SHP77 treated with DMSO at 0.1 percent for 48 hours (cell line): Measurements from ENCODE around the gene RAP1A.
"Not testable (repeated sequence)": the region's sequence is repeated elsewhere in the genome, so short reads cannot be mapped to it uniquely, and the experiment has no call there.

Source experiments
- DNase-seq: peaks from one replicate; lab custom pipeline; 2025; lab: John Stamatoyannopoulos, UW

Gene RAP1A

DNA sequence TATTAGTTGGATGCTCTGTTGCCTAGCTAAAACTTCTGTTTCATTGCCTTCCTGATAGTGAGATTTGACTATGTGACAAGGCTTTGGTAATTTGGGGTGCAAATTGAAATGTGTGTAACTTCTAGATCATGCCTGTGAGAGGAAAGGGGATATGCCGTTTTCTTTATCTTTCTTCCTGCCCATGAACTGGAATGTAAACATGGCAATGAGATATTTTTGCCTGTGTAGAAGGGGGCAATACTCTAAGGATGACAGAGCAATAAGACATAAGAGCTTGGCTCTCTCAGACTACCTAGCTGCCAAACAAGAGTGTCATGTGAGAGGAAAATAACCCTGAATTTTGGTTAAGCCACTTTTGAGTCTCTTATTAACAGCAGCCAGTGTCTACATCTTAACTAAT lies 49.7 kb downstream of the RAP1A start:
- no peak for DNase-seq

DNA sequence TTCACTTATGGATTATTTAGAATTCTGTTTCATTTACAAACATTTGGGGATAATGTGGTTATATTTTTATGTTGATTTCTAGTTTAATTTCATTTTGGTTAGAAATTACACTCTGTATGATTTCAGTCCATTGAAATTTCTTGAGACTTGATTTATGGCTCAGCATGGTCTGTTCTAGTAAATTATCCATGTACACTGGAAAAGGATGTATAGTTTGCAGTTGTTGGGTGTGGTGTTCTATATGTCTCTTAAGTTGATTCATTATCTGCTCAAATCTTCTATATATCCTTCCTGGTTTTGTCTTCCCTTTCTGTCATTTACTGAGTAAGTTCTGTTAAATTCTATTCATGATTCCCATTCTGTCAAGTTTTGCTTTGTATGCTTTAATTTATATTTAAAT lies 52.3 kb downstream of the RAP1A start:
- no peak for DNase-seq

DNA sequence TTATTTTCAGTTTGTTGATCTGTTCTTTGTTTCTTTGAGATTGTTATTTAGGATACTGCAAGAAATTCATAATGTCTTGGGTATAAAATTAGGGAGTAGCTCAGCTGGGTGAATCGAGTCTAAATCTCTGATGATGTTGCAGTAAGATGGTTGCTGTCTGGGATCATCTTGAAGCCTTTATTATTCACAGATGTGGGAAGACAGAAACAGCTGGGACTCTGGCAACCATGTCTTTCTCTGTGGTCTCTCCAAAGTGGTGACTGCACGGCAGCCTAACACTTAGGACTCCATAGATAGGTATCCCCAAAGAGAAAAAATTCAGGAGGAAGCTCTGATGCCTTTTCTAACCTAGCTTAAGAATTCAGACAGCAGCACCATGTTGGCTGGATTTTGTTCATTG lies 52.7 kb downstream of the RAP1A start:
- DNase-seq: no peak

DNA sequence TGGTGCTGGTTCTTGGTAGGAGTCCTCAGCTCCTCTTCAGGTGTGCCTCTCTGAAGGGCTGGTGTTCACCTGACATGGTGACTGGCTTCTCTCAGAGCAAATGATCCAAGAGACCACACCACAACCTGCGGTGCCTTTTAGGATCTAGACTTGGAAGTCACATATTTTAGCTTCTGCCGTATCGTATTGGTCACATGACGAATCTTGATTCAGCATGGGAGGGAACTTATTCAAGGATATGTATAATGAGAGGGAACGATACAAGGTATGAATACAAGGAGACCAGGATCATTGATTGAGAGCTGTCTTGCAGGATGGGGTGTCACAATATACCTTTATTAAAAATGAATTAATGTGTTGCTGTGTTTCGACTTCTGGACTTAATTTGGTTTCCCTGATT lies 58.0 kb downstream of the RAP1A start:
- no peak for DNase-seq

DNA sequence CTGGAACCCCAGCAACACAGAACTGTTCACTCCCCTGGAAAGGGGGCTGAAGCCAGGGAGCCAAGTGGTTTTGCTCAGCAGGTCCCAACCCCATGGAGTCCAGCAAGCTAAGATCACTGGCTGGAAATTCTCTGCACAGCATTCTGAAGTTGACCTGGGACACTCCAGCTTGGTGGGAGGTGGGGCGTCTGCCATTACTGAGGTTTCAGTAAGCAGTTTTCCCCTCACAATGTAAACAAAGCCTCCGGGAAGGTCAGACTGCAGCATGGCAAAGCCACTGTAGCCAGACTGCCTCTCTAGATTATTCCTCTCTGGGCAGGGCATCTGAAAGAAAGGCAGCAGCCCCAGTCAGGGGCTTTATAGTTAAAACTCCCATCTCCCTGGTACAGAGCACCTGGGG lies 60.0 kb downstream of the RAP1A start:
- DNase-seq: no peak

DNA sequence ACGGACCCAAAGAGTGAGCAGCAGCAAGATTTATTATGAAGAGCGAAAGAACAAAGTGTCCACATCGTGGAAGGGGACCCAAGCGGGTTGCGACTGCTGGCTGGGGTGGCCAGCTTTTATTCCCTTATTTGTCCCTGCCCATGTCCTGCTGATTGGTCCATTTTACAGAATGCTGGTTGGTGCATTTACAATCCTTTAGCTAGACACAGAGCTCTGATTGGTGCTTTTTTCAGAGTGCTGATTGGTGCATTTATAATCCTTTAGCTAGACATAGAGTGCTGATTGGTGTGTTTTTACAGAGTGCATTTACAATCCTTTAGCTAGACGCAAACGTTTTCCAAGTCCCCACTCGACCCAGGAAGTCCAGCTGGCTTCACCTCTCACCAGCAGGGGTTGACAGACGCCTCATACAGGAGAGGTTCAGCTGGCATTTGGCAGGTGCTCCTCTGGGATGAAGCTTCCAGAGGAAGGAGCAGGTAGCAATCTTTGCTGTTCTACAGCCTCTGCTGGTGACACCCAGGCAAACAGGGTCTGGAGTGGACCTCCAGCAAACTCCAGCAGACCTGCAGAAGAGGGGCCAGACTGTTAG lies 60.7 kb downstream of the RAP1A start:
- DNase-seq: not testable (repeated sequence)

DNA sequence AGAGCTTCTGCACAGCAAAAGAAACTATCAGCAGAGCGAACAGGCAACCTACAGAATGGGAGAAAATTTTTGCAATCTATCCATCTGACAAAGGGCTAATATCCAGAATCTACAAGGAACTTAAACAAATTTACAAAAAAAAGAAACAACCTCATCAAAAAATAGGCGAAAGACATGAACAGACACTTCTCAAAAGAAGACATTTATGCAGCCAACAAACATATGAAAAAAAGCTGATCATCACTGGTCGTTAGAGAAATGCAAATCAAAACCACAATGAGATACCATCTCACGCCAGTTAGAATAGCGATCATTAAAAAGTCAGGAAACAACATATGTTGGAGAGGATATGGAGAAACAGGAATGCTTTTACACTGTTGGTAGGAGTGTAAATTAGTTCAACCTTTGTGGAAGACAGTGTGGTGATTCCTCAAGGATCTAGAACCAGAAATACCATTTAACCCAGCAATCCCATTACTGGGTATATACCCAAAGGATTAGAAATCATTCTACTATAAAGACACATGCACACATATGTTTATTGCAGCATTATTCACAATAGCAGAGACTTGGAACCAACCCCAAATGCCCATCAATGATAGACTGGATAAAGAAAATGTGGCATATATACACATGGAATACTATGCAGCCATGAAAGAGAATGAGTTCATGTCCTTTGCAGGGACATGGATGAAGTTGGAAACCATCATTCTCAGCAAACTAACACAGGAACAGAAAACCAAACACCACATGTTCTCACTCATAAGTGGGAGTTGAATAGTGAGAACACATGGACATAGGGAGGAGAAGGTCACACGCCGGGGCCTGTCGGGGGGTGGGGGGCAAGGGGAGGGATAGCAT lies 65.9 kb downstream of the RAP1A start:
- DNase-seq: not testable (repeated sequence)

DNA sequence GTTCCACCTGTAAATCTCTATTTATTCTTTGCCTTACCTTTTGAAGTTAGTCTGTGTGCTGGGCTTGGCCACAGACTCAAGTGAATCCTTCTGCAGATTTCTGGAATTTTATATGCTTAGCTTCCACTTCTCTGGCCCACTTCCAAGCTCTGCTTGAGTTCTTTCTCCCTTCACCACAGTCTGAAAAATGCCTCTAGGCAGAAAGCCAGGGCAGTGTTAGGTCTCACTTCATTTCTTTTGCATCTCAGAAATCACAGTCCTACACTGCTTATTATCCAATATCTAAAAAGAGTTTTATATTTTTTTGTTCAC lies 70.7 kb downstream of the RAP1A start:
- DNase-seq: no peak

DNA sequence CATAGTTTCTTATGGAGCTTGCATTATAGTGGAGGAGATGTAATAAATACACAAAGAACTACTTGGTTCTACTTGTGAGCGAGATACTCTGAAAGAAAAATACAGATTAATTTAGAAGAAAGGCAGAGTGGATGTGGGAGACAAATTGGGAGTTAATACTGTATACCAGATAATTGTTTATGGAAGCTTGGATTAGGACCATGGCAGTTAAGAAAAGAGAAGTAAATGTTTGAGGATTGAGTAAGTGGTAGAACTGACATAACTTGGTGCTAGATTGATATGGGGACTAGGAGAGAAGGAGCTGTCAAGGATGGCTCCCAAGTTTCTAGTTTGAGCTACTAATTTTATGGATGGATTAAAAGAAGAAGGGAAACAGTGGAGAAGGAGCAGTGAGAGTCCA lies 72.3 kb downstream of the RAP1A start:
- DNase-seq: no peak

DNA sequence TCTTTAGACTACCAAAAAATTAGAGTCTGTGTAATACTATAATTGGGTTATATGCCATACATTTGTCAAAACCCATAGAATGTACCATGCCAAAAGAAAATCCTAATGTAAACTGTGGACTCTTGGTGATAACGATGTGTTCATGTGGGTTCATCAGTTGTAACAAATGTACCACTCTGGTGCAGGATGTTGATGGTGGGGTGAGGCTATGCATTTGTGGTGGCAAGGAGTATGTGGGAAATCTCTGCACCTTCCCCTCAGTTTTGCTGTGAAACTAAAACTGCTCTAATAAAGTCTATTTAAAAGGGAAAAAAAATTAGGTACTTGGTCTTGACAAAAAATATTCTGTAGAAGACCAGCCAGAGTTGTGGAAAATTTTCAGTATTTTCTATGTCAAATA lies 76.2 kb downstream of the RAP1A start:
- DNase-seq: no peak

DNA sequence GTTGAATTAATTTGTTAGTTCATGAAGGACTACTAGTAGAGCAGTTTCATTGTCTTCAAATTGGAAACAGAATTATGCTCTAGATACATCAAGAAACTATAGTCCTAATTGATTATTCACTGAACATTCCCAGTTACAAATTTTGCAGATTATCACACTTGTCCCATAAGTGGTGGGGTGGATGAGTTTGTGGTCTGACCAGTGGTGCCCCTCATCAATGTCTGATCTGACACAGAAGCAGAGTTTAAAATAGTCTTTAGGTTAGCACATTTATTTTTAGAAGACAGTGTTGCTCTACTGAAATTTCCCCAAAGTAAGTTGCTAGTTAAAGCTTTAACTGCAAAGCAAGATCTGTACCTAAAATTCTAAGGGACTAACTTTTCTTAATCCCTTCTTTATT lies 76.7 kb downstream of the RAP1A start:
- DNase-seq: no peak

DNA sequence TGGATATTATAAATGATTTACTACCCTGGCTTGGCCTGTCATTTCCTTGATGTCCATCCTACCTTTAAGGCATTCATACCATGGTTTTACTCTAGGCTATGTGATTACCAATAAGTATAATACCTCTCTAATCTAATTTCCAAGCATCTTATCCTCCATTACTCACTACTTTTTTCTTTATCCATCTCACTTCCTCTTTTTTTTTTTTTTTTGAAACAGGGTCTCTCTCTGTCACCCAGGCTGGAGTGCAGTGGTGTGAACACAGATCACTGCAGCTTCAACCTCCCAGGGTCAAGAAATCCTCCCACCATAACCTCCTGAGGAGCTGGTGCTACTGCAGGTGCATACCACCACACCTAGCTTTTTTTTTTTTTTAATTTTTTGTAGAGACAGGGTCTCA lies 79.7 kb downstream of the RAP1A start:
- DNase-seq: no peak

DNA sequence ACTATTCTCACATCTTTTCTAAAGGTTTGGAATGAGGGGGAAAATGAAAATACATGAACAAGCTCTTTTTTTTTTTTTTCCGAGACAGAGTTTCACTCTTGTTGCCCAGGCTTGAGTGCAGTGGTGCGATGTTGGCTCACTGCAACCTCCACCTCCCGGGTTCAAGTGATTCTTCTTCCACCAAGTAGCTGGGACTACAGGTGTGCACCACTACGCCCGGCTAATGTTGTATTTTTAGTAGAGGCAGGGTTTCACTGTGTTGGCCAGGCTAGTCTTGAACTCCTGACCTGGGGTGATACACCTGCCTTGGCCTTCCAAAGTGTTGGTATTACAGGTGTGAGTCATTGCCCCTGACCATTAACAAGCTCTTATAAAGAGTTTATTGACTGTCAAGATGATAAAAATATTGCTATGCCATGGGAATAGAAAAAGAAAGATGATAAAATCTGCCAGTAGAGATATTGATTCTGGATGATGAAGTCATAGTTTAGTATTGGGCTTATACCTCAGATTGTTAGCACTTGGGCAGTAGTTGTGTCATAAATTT lies 83.0 kb downstream of the RAP1A start:
- DNase-seq: no peak

DNA sequence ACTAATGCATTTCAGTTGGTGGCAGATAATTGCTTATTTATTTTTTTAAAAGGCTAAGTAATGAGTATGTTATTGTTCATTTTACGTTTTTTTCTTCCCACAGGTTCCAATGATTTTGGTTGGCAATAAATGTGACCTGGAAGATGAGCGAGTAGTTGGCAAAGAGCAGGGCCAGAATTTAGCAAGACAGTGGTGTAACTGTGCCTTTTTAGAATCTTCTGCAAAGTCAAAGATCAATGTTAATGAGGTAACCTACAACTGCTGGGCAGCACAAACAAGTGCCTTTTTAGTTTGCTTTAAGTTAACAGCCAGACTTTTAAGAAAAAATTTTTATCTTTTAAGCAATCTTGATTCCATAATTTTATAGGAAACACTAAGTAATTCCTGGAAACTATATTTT lies 84.7 kb downstream of the RAP1A start:
- DNase-seq: no peak

DNA sequence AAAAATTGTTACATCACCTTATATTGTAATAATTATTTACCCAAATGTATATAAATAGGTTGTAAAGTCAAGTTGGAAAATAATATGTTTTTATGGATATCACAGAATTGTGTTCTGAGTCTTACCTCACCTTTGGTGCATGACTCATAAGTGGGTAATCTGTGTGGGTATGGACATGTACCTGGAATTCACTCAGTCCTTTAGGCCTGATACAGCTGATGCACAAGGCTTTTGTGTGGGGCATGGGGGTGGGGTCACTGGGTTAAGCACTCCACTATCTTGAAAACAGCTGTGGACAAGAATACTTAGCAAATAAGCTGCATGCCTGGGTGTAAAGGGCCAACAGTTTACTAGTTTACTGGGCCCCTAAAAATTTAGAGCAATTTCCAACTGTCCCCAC lies 85.2 kb downstream of the RAP1A start:
- DNase-seq: no peak

DNA sequence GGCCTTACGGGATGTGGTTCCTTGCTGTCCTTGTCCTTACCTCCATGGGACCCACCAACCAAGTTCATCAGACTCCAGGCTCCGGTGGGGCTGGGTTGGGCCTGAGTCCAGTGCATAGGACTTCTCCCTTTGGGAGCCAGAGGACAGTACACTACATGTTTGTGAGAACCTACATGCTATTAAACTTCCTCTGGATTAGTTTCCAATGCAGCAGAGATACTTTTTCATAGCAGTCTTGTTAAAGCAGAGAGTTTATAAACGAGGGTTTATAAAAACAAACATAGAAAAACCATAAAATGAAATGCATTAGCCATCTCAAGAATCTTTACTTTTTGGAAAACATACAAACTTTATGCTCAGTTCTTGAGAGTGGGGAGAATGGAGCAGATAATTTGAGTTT lies 86.3 kb downstream of the RAP1A start:
- no peak for DNase-seq

DNA sequence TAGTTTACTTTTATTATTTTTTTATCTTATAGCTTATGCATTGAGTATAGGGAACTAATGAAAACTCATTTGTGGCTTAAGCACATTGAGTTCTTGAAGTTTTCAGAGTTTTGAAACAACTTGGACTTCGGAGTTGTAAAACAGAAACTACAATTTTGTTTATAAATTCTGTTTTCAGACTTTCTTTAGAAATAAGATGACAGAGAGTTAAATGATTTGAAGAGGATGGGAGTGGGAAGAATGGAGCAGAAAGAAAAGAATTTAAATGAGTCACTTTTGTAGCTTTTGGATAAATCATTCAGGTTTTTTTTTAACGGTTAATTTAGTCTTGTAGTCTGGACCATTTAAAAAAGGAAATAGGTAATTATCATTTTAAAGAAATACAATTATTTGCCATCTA lies 87.3 kb downstream of the RAP1A start:
- DNase-seq: no peak

DNA sequence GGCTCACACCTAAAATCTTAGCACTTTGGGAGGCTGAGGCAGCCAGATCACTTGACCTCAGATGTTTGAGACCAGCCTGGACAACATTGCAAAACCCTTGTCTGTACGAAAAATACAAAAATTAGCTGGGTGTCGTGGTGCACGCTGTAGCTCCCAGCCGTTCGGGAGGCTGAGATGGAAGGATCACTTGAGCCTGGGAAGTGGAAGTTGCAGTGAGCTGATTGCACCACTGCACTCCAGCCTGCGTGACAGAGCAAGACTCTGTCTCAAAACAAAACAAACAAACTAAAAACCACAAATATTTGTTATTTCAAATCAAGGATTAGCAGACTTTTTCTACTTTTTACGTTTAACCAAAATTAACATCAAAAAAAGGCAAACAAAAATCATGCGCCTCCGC lies 88.3 kb downstream of the RAP1A start:
- no peak for DNase-seq

DNA sequence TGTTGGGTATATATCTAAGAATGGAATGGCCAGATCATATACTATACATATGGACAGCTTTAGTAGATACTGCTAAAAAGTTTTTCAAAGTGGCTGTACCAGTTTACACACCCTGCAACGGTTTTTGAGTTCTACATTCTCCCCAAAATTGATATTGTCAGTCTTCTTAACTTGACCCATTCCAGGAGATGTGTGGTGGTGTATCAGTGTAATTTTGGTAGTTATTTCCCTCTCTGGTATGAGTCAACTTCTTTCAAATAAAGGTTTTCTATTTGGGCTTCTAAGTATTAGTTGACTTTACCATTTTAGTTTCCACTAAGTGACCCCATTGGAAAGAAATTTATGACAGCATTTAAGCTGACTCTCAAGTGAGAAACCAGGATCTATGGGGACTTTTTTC lies 90.4 kb downstream of the RAP1A start:
- no peak for DNase-seq

DNA sequence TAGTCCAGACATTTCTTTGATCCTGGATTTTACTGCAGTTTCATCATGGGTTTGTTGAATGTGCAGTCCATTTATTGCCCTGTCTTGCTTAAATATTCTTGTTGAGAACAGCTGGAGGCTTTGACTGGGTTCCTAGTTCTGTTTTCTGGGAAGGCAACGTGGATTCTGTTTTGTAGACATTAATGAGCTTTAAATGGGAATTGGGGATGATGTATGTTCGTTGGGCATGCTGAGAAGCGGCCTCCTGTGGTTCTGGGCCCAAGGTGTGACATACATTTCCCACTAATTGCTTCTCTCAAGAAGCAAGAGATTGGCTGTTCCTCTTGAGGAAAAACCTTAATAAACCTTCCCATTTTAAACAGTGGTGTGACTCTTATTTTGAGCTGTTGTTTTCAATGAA lies 96.7 kb downstream of the RAP1A start:
- no peak for DNase-seq

DNA sequence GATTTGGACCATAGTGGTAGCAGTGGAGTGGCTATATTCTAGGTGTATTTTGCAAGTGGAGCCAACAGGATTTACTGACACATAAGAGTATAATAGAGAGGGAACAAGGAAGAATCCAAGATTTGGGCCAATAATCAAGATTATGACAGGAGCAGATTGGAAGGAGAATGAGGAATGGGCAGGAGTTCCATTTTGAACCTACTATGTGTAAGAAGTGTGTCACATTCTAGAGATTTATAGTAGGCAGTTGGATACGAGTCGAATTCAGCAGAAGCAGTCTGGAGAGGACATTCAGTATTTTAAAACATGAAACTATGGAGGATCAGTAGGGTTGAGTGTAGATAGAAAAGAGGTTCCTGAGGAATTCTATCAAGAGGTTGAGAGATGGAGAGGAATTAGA lies 97.9 kb downstream of the RAP1A start:
- DNase-seq: no peak

DNA sequence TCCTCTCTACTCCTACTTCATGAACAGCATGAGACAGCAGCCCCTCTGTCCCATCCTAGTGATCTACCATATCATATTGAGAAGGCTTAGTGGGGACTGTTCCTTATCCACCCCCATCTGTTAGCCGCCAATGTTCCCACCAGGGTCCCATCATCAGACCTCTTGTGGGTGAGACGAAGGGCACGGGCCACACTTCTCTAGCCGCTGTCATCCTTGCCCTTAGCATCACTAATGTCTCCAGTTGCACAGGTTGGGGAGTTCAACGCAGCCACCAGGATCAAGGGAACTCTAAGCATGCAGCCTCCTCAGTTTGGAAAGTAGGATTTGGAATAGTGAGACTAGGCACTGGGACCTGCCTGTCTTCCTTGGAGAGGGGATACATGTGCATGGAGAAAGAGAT lies 99.5 kb downstream of the RAP1A start:
- DNase-seq: no peak

DNA sequence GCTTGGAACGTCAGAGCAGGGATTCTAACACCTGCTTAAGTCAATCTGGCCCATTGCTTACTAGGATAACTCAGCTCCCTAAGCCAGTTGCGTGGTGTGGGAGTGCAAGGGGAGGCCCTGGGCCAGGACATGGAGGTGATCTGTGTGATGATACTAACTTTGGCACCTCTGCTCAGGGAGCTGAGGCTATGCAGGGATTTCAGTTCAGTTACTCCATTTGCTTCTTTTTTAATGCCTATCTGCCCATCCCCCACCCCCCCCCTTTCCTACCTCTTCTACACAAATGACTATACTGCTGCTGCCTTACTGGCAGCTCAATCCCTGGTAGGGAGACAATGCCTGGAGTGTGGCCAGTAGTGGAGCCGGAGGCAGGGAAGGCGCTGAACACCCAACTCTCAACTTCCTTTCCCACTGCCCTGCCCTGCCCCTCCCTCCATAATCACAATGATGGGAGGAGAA lies 100.1 kb downstream of the RAP1A start:
- no peak for DNase-seq
